Measurements from ENCODE around the gene RBMS3.

DNA sequence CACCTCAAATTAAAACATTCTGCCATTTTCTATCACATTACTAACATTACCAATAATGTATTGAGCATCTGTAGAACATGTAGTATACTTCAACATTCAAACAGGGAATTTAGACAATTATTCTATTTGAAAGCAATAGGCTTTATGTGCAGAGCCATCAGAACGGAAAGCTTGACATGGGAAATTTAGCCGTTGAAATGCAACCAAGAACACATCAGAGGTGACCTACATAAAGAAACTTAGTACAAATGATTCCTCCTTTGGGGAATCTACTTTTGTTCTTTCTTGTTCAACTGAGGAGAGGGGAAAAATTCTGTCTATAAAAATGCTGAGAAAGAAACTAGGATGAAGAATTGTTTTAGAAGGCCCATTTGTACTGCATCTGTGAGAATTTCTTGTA lies 38.6 kb upstream of the RBMS3 start:
- TF ChIP-seq, protein P1, sequence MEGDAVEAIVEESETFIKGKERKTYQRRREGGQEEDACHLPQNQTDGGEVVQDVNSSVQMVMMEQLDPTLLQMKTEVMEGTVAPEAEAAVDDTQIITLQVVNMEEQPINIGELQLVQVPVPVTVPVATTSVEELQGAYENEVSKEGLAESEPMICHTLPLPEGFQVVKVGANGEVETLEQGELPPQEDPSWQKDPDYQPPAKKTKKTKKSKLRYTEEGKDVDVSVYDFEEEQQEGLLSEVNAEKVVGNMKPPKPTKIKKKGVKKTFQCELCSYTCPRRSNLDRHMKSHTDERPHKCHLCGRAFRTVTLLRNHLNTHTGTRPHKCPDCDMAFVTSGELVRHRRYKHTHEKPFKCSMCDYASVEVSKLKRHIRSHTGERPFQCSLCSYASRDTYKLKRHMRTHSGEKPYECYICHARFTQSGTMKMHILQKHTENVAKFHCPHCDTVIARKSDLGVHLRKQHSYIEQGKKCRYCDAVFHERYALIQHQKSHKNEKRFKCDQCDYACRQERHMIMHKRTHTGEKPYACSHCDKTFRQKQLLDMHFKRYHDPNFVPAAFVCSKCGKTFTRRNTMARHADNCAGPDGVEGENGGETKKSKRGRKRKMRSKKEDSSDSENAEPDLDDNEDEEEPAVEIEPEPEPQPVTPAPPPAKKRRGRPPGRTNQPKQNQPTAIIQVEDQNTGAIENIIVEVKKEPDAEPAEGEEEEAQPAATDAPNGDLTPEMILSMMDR (IDR thresholded peaks at IDR 0.05), result no peak
- no peak for TF ChIP-seq POLR2A (IDR thresholded peaks at IDR 0.05)
